Measurements from ENCODE around the gene A2M. TPM values are rescaled to one million over a fixed set of nuclear protein-coding genes. Genes with fewer than 3 reads are reported as not detected.

Gene A2M
- total RNA-seq, 2 experiments from 2014 or later = not detected

DNA sequence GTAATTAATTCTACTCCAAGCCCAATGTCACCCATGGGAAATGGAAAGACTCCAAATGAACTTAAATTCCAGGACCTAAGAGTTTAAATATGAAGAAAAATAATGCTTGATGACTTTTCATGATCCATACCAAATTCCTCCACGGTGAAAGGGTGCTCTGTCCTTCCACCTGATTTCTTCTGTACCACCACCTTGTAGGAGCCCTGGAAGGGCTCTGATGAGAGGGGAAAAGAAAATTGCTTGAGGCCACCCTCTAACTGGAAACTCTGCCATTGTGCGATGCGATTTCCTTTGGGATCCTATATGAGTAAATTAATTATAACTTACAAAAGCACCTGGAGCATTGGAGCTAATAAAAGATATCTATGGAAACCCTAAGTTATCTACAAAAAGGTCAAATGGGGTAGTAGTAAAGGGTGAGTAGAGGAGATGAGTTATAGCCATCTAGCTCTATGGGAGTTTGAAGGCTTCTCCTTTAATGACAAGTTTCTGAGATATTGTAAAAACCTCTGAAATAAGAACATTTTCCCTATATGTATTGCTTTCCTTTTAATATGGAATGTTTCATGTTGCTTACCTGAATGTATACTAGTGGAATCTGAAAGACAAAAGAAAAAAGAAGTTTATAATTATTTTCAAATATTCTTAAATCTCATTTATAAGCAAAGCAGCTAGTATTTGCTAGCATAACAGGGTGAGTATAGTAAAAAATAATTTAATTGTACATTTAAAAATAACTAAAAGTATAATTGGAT, 5.8 kb downstream of the A2M start:
- peaks cover 4% of the 10 kb centered on the region for H3K4me1 Mint-ChIP-seq
- H3K9me3 Mint-ChIP-seq = no peaks in the 10 kb centered on the region
- no peak overlapping the region for H3K4me3 Mint-ChIP-seq
- H3K36me3 Mint-ChIP-seq = no peaks in the 10 kb centered on the region
- DNase-seq = no peak
- H3K27me3 Mint-ChIP-seq = no peaks in the 10 kb centered on the region
- no peak overlapping the region for H3K27ac Mint-ChIP-seq

DNA sequence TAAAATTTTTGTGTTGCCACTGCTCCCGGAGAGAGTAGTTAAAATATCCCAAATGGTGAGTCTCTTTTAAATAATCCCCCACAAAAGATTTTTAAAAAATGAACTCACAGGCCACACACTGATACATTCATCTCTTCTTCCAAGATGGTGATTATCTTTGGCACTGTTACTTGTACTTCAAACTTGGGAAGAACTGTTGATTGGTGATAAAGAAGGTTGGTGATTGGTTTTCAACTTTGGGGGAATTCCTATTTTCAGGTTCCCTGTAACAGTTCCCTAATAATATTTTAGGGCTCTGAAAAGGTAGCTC, 6.6 kb downstream of the A2M start:
- Mint-ChIP-seq H3K9me3 (no peaks in the 10 kb centered on the region), H3K36me3 (no peaks in the 10 kb centered on the region), H3K4me3 (no peak overlapping the region)

GRCh38 chr12:9108504-9109212, 7.1 kb downstream of the A2M start:
- Mint-ChIP-seq H3K4me3 (no peak overlapping the region), H3K27ac (no peak overlapping the region), H3K4me1 (peaks cover 7% of the 10 kb centered on the region), H3K36me3 (no peaks in the 10 kb centered on the region), H3K27me3 (no peaks in the 10 kb centered on the region), H3K9me3 (no peaks in the 10 kb centered on the region)
- DNase-seq = no peak

More for the DNA sequence above, 6.6 kb downstream of the A2M start:
- H3K4me1 Mint-ChIP-seq = peaks cover 4% of the 10 kb centered on the region
- no peak for DNase-seq
- H3K27ac Mint-ChIP-seq = no peak overlapping the region
- H3K27me3 Mint-ChIP-seq = no peaks in the 10 kb centered on the region

- H3K9me3 Mint-ChIP-seq = no peaks in the 10 kb centered on the region
- no peaks in the 10 kb centered on the region for H3K27me3 Mint-ChIP-seq
- peaks cover 13% of the 10 kb centered on the region for H3K4me1 Mint-ChIP-seq
- H3K36me3 Mint-ChIP-seq = no peaks in the 10 kb centered on the region
- DNase-seq = no peak
- H3K4me3 Mint-ChIP-seq = no peak overlapping the region
- H3K27ac Mint-ChIP-seq = no peak overlapping the region
Observed at GRCh38 chr12:9107542-9107873, 8.2 kb downstream of the A2M start.

- no peak overlapping the region for H3K4me3 Mint-ChIP-seq
- no peaks in the 10 kb centered on the region for H3K36me3 Mint-ChIP-seq
- no peaks in the 10 kb centered on the region for H3K9me3 Mint-ChIP-seq
- no peaks in the 10 kb centered on the region for H3K27me3 Mint-ChIP-seq
- H3K4me1 Mint-ChIP-seq = peaks cover 13% of the 10 kb centered on the region
- no peak for DNase-seq
- H3K27ac Mint-ChIP-seq = no peak overlapping the region
Observed at GRCh38 chr12:9106610-9107541, 8.8 kb downstream of the A2M start.

DNA sequence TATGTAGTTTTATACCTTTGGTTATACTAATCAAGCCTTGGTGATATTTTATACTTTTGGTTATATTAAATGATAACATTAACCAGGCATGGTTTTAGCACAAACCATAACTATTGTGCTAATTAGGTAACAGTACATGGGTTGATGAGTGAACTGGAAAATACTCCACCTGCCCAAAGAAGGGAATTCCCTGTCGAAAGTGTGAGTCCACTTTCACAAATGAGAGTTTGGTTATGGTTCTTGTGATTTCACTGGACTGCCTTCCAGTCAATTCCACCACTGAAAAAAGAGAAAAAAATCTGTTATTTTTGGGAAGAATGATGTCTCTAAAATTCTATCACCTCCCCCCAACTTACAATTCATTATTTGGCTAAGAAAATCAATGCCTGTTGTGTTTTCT, 9.7 kb downstream of the A2M start:
- Mint-ChIP-seq H3K27me3 (no peaks in the 10 kb centered on the region), H3K4me1 (peaks cover 13% of the 10 kb centered on the region), H3K36me3 (no peaks in the 10 kb centered on the region), H3K4me3 (no peak overlapping the region), H3K9me3 (no peaks in the 10 kb centered on the region), H3K27ac (no peak overlapping the region)
- no peak for DNase-seq

DNA sequence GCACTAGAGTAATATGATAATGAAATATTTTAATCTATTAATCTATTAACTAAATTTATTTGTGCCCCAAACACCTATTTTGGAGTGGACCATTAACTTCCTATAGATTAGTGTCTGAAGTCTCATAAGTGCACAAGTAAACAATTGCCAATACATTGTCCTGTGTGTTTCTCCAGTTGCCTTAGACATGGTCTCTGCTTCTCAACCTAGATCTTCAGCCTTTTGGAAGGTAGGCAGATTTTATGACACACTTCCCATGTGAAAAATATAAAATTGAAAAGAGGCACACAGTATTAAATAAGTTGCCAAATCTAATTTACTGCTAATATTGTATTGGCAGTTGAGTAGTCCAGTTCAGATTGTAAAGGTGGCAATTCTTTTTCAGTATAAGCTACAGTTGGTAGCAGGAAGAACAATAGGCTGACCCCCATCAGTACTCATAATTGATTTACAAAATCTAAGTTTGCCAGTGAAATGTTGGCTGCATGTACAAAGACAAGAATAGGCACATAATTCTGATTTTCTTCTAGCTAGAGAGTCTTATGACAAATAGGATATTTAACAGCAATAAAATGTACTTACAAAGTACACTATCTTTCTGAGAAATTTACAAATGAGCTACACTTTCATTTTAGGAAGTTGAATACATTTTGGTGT, 10.8 kb downstream of the A2M start:
- no peaks in the 10 kb centered on the region for H3K9me3 Mint-ChIP-seq
- no peak for DNase-seq
- no peaks in the 10 kb centered on the region for H3K27me3 Mint-ChIP-seq
- H3K4me1 Mint-ChIP-seq = peaks cover 13% of the 10 kb centered on the region
- H3K36me3 Mint-ChIP-seq = no peaks in the 10 kb centered on the region
- H3K27ac Mint-ChIP-seq = no peak overlapping the region
- no peak overlapping the region for H3K4me3 Mint-ChIP-seq

DNA sequence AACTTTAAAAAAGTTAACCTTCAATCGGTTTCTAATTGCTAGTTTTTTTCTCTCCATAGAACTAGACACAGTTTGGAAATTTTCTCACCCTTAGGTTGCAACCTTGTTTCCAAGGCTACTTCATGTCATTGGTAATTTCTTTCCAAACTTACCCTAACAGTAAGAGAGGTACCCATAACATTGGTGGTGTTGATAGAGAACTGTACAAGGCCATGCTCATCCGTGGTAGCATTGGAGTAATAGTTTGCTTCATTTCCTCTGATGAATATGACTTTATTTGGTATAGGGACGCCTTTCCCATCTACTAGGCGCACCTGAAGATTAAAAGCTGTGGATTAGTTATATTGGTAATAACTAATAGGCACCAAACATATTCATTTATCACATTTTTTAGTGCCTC, 11.6 kb downstream of the A2M start:
- Mint-ChIP-seq H3K27ac (no peak overlapping the region), H3K4me3 (no peak overlapping the region), H3K9me3 (no peaks in the 10 kb centered on the region), H3K4me1 (peaks cover 13% of the 10 kb centered on the region), H3K27me3 (no peaks in the 10 kb centered on the region), H3K36me3 (no peaks in the 10 kb centered on the region)
- DNase-seq = no peak

DNA sequence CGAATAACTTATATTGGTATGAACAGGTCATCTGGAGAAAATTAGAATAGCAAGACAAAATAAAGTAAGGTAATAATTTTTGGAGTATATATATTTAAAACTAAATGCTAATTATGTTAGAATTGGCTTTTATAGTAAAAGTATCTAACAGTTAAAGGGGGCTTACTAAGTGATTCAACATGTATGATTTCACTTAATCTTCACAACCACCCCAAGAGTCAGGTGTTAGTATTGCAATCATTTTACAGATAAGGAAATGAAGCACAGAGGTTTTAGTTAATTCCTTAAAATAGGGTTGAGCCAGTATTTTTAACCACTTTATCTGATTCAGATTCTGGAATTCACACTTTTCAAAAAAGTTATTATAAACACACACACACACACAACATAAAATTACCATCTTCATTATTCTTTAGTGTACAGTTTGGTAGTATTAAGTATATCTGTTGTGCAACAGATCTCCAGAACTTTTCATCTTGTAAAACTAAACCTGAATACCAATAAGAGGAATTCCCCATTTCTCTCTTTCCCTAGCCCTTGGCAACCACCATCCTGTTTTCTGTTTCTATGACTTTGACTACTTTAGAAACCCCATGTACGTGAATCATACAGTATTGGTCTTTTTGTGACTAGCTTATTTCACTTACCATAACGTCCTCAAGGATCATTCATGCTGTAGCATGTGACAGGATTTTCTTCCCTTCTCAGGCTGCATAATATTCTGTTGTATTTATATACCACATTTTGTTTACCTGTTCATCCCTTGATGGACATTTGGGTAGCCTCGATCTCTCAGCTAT, 12.5 kb downstream of the A2M start:
- no peaks in the 10 kb centered on the region for H3K36me3 Mint-ChIP-seq
- no peak overlapping the region for H3K4me3 Mint-ChIP-seq
- peaks cover 13% of the 10 kb centered on the region for H3K4me1 Mint-ChIP-seq
- no peak overlapping the region for H3K27ac Mint-ChIP-seq
- no peaks in the 10 kb centered on the region for H3K27me3 Mint-ChIP-seq
- DNase-seq = no peak
- H3K9me3 Mint-ChIP-seq = no peaks in the 10 kb centered on the region

DNA sequence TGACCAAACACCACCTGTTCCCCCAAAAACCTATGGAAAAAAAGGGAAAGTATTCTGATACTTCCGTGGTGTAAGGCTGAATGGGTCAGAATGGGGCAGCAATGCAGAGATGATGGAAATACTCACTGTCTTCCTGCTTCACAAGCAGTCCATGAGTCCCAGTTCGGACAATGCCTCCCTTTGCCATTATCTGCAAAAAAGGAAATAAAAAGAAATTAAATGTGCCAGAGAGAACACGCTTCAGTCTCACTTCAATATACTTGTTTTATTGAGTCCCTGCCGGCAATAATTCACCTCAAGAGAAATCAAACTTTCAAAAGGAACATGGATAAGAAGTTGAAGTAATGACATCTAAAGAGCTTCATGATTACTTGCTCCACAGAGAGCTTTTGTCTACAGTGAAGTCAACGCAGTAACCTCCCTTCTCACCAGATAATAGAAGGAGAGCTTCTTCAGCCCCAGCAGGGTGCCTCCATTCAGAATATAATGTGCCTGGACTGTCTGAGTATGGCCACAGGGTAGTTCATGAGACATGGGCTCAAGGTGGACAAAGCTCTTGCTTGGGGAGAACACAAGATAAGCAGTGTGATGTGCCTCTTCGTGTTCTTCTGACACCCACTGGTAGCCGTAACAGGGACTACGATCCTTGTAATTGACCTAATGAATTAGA, 14.6 kb downstream of the A2M start:
- Mint-ChIP-seq H3K27me3 (no peaks in the 10 kb centered on the region), H3K4me3 (no peak overlapping the region), H3K4me1 (peaks cover 15% of the 10 kb centered on the region), H3K9me3 (no peaks in the 10 kb centered on the region), H3K36me3 (no peaks in the 10 kb centered on the region), H3K27ac (no peak overlapping the region)
- no peak for DNase-seq

DNA sequence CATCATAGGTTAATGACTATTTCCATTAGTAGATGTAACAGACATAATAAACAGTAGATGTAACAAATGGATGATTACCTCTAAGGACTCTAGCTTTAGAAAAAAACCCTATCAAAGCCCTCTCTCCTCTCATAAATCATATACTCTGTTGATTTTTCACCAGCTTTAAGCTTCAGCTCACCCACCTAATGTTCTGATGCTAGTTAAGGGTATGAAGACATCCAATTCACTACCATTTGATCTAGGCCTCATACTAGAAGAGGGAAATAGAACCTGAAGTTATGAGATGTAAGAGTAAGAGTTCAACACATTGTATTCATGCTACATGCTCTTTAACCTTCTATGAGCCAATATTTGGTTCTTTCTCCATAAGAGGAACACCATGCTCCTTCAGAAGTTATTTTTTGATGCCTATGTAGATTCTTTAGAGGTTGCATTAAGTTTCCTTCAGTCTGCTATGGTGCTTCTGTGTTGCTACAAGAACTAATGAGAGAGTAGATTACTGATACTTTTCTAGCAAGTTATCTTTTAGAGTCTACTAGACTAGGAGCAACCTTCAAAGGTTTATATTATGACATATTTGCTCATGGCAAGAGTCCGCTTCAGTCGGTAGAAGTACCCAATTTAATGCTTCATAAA, 16.0 kb downstream of the A2M start:
- Mint-ChIP-seq H3K4me3 (no peak overlapping the region), H3K9me3 (no peaks in the 10 kb centered on the region), H3K27ac (no peak overlapping the region), H3K36me3 (no peaks in the 10 kb centered on the region), H3K27me3 (no peaks in the 10 kb centered on the region), H3K4me1 (peaks cover 11% of the 10 kb centered on the region)
- DNase-seq = no peak

- H3K4me3 Mint-ChIP-seq = no peak overlapping the region
- H3K4me1 Mint-ChIP-seq = peaks cover 6% of the 10 kb centered on the region
- no peaks in the 10 kb centered on the region for H3K36me3 Mint-ChIP-seq
- H3K27ac Mint-ChIP-seq = no peak overlapping the region
- no peaks in the 10 kb centered on the region for H3K27me3 Mint-ChIP-seq
- H3K9me3 Mint-ChIP-seq = no peaks in the 10 kb centered on the region
- no peak for DNase-seq
Observed at GRCh38 chr12:9098463-9099026, 17.2 kb downstream of the A2M start.

DNA sequence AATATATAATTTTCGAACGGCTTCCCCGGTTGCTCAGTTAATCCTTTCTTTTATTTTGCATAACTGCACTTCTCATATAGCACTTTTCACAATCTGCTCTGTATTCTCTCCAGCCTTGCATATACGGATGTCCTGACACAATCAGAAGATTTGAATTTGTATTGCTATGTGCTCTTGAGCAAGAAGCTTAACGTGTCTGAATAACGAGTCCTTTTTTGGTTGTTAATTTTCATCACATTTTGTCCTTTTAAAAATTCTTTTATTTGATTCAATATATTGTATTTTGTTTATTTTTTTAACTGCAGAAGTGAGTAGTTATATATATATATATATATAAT, 17.6 kb downstream of the A2M start:
- no peaks in the 10 kb centered on the region for H3K36me3 Mint-ChIP-seq
- no peaks in the 10 kb centered on the region for H3K27me3 Mint-ChIP-seq
- no peaks in the 10 kb centered on the region for H3K9me3 Mint-ChIP-seq
- H3K27ac Mint-ChIP-seq = no peak overlapping the region
- no peak for DNase-seq
- H3K4me1 Mint-ChIP-seq = peaks cover 2% of the 10 kb centered on the region
- no peak overlapping the region for H3K4me3 Mint-ChIP-seq

Measured in activated naive CD8-positive, alpha-beta T cell treated with anti-CD3 and anti-CD28 coated beads for 36 hours (primary cell).